Type B pancreatic cell (in vitro differentiated cells): ENCODE data around the gene EMP1. TPM values are rescaled to one million over a fixed set of nuclear protein-coding genes. Genes with fewer than 3 reads are reported as not detected.

Source experiments
- DNase-seq: peaks from one replicate; pipeline ENCODE4 v3.0.0; 2021; ENCODE audit warnings: mixed read lengths; ENCODE audit not compliant: unreplicated experiment; ENCODE audit errors: extremely low spot score
- H3K27ac Mint-ChIP-seq: 2 replicates; pipeline ENCODE4 v1.8.0; 2021; ENCODE audit warnings: mild to moderate bottlenecking, mixed read lengths
- H3K27me3 Mint-ChIP-seq: 2 replicates; pipeline ENCODE4 v1.8.0; 2021; ENCODE audit warnings: mixed read lengths
- H3K36me3 Mint-ChIP-seq: 2 replicates; pipeline ENCODE4 v1.8.0; 2021; ENCODE audit warnings: mixed read lengths
- H3K4me1 Mint-ChIP-seq: one replicate; pipeline ENCODE4 v1.8.0; 2021; ENCODE audit warnings: mixed read lengths; ENCODE audit not compliant: unreplicated experiment
- H3K4me3 Mint-ChIP-seq: 2 replicates; pipeline ENCODE4 v1.8.0; 2021; ENCODE audit warnings: mild to moderate bottlenecking, mixed read lengths
- H3K9me3 Mint-ChIP-seq: 2 replicates; pipeline ENCODE4 v1.8.0; 2021; ENCODE audit warnings: mixed read lengths
- total RNA-seq: library from RNA; stranded (reverse); gene quantifications from 2 replicates; pipeline ENCODE4 v1.2.1, GENCODE V29; 2021; ENCODE audit warnings: low replicate concordance
- TF ChIP-seq, protein P1 (sequence below): fragments of 200-600 bp; sonication (generic); conservative IDR thresholded peaks from 2 replicates; pipeline ENCODE4 v1.5.0; 2021; ENCODE audit warnings: antibody characterized with exemption, mild to moderate bottlenecking

EMP1 gene
- total RNA-seq, 1 donor from 2014 or later: 340 TPM

DNA sequence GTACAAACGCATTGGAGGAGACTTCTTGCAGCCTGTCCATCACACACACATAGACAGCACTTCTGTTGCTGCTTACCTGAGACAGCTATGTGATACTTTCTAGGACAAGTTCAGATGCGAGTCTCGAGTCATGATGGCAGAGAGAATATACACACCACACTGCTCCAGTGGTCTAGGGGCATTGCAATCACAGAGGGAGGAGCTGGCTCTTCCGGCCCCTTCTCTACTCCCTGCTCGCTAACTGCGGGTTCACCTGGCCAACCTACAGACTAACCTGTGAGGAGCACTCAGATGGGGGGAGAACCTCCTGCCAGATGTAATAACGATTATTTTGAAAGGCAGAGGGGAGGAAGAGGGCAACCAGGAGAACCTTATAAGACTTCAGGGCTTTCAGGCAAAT, 30.7 kb downstream of the EMP1 start:
- TF ChIP-seq, protein P1, sequence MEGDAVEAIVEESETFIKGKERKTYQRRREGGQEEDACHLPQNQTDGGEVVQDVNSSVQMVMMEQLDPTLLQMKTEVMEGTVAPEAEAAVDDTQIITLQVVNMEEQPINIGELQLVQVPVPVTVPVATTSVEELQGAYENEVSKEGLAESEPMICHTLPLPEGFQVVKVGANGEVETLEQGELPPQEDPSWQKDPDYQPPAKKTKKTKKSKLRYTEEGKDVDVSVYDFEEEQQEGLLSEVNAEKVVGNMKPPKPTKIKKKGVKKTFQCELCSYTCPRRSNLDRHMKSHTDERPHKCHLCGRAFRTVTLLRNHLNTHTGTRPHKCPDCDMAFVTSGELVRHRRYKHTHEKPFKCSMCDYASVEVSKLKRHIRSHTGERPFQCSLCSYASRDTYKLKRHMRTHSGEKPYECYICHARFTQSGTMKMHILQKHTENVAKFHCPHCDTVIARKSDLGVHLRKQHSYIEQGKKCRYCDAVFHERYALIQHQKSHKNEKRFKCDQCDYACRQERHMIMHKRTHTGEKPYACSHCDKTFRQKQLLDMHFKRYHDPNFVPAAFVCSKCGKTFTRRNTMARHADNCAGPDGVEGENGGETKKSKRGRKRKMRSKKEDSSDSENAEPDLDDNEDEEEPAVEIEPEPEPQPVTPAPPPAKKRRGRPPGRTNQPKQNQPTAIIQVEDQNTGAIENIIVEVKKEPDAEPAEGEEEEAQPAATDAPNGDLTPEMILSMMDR: no peak
- Mint-ChIP-seq H3K9me3 (peaks cover 15% of the 10 kb centered on the region), H3K4me3 (no peak overlapping the region), H3K27me3 (peaks cover 7% of the 10 kb centered on the region), H3K4me1 (peaks cover 11% of the 10 kb centered on the region), H3K27ac (no peak overlapping the region), H3K36me3 (peaks cover 4% of the 10 kb centered on the region)
- DNase-seq: no peak

DNA sequence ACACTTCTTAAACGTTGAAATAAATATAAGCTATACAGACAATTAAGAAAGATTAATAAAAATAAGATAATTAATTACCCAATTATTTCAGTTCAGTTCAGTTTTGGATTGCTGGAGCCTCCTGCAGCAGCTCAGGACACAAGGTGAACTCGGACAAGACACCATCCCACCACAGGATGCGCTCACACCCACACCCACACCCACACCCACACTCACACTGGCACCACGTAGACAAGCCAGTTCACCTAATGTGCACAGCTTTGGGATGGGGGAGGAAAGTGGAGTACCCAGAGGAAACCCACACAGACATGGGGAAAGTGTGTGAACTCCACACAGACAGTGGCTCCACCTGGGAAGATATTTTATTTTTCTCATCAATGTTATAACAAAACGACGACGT, 32.1 kb downstream of the EMP1 start:
- Mint-ChIP-seq H3K9me3 (peaks cover 9% of the 10 kb centered on the region), H3K4me1 (no peaks in the 10 kb centered on the region), H3K36me3 (peaks cover 6% of the 10 kb centered on the region), H3K27ac (no peak overlapping the region), H3K27me3 (peaks cover 7% of the 10 kb centered on the region), H3K4me3 (no peak overlapping the region)
- TF ChIP-seq, protein P1: no peak
- no peak for DNase-seq

DNA sequence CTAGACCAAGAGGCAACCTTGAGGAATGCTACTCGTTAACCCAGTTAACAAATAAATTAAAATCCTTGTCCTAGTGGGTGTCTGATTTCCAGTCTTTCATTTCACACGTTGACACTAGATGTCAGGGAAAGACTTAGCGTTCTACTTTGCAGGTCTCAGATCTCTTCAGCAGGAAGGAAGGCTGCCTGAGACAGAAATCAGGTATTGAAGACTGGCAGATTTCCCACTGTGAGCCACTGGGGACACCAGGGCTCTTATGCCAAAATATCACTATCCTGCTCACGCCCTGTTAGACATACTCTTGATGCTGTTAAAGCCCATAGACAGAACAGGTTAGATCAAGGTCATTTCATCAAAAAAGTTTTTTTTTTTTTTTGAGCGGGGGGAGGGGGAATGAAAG, 33.0 kb downstream of the EMP1 start:
- DNase-seq: no peak
- peaks cover 9% of the 10 kb centered on the region for H3K9me3 Mint-ChIP-seq
- H3K27me3 Mint-ChIP-seq: peaks cover 7% of the 10 kb centered on the region
- peaks cover 13% of the 10 kb centered on the region for H3K36me3 Mint-ChIP-seq
- H3K27ac Mint-ChIP-seq: no peak overlapping the region
- TF ChIP-seq, protein P1: no peak
- H3K4me1 Mint-ChIP-seq: no peaks in the 10 kb centered on the region
- H3K4me3 Mint-ChIP-seq: no peak overlapping the region

DNA sequence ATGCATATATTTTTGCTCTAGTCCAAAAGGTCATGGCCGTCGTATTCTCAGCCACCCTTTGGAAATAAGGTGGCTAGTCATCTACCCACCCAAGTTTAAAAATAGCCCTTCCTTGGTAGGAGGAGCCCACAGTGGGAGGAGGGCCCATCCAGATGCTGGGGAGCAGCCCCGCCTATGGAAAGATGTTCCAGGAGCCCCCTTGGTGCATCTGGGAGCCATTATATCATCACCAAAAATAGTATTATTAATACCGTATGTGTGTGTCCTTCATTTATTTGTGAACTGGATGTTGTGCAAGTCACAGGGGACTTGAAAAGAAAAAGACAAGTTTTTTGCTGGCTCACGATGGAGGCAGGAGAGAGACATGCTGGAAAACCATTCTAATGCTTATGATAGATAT, 34.0 kb downstream of the EMP1 start:
- peaks cover 7% of the 10 kb centered on the region for H3K27me3 Mint-ChIP-seq
- no peak for DNase-seq
- H3K4me3 Mint-ChIP-seq: no peak overlapping the region
- no peak overlapping the region for H3K27ac Mint-ChIP-seq
- TF ChIP-seq, protein P1: no peak
- no peaks in the 10 kb centered on the region for H3K4me1 Mint-ChIP-seq
- peaks cover 13% of the 10 kb centered on the region for H3K36me3 Mint-ChIP-seq
- H3K9me3 Mint-ChIP-seq: peaks cover 9% of the 10 kb centered on the region

DNA sequence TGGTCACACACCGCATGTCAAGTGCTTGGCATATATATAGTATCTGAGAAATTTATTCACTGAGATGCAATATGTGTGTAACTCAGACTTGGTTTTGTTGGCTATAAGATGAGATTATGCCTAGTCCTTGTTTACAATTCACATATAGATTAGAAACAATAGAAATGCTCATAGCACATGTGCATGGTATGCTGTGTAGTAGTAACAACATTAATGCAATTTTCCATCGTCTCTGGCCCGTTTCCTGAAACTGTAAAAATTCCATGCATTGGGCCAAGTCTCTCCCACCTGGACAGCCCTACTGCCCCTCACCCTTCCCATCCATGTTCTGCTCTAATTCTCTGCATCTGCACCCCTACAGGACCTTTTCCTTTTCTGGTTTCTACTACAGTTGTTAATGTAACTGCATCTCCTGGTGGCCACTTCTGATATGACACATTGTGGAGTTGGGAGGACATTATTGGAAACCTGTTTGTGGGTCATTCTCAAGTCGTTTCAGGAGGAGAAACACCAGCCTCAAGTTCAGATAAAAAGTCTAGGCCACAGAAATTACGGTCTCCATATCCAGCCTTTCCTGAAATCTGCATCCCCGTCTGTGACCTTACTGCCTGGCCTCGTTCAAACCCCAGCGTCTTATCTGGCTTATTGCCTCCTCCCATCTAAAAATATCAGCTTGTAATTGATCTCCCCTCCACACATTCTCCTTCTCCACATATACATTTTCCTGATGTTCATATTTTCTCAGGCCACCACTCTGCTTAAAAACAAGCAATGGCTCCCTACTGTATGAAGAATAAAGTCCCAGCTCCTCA, 37.5 kb downstream of the EMP1 start:
- peaks cover 9% of the 10 kb centered on the region for H3K9me3 Mint-ChIP-seq
- H3K36me3 Mint-ChIP-seq: peaks cover 13% of the 10 kb centered on the region
- no peak for DNase-seq
- H3K4me1 Mint-ChIP-seq: no peaks in the 10 kb centered on the region
- H3K4me3 Mint-ChIP-seq: no peak overlapping the region
- no peak overlapping the region for H3K27ac Mint-ChIP-seq
- peaks cover 4% of the 10 kb centered on the region for H3K27me3 Mint-ChIP-seq
- TF ChIP-seq, protein P1: peak; percentile 79
